WTC11 (cell line): ENCODE results near the gene GALNTL6. TPM values are rescaled to one million over a fixed set of nuclear protein-coding genes. Genes with fewer than 3 reads are reported as not detected.

Experiments
- ATAC-seq: fragments of 200-7000 bp; cut with Tn5 transposase; 2 replicates; pipeline ENCODE4 v1.10.0; 2021; ENCODE audit warnings: mild to moderate bottlenecking, moderate library complexity
- CTCF ChIA-PET: fragments of 300-600 bp; sonication (Branson Sonifier 250); formaldehyde crosslinking; loops from one replicate; lab custom pipeline; 2021; ENCODE audit warnings: antibody characterized with exemption; lab: Charles Lee
- POLR2A ChIA-PET: fragments of 350-600 bp; sonication (Branson Sonifier 250); formaldehyde crosslinking; loops from one replicate; lab custom pipeline; 2021; ENCODE audit warnings: antibody characterized with exemption; lab: Charles Lee
- DNase-seq: peaks from one replicate; pipeline ENCODE4 v3.0.0; 2021; ENCODE audit warnings: low spot score
- H3K27ac Mint-ChIP-seq: 2 replicates; pipeline ENCODE4 v1.8.0; 2021; ENCODE audit warnings: mixed read lengths
- H3K27me3 Mint-ChIP-seq: 2 replicates; pipeline ENCODE4 v1.8.0; 2021; ENCODE audit warnings: low read depth, mild to moderate bottlenecking, moderate library complexity, mixed read lengths
- H3K36me3 Mint-ChIP-seq: 2 replicates; pipeline ENCODE4 v1.8.0; 2021; ENCODE audit warnings: mixed read lengths
- H3K4me1 Mint-ChIP-seq: 2 replicates; pipeline ENCODE4 v1.8.0; 2022; ENCODE audit warnings: mixed read lengths
- H3K4me3 Mint-ChIP-seq: 2 replicates; pipeline ENCODE4 v1.8.0; 2021; ENCODE audit warnings: mild to moderate bottlenecking, moderate library complexity, mixed read lengths
- H3K9me3 Mint-ChIP-seq: 2 replicates; pipeline ENCODE4 v1.8.0; 2021; ENCODE audit warnings: mixed read lengths
- EMX1 ChIP-seq: fragments of 250-450 bp; sonication (Bioruptor Pico); IDR thresholded peaks from 2 replicates; pipeline ENCODE4 v1.8.0; 2021; ENCODE audit warnings: mild to moderate bottlenecking
- ETV6 ChIP-seq: sonication (generic); formaldehyde crosslinking; IDR thresholded peaks from 2 replicates; pipeline ENCODE4 v1.8.1; 2022; ENCODE audit warnings: mild to moderate bottlenecking, missing genetic modification reagents
- FOXJ3 ChIP-seq: sonication (generic); formaldehyde crosslinking; IDR thresholded peaks from 2 replicates; pipeline ENCODE4 v1.9.0; 2021; ENCODE audit warnings: missing genetic modification reagents, mild to moderate bottlenecking, borderline replicate concordance
- FOXK1 ChIP-seq: sonication (generic); formaldehyde crosslinking; IDR thresholded peaks from 2 replicates; pipeline ENCODE4 v1.8.0; 2022; ENCODE audit warnings: mild to moderate bottlenecking, moderate library complexity, missing genetic modification reagents
- MYBL2 ChIP-seq: sonication (generic); formaldehyde crosslinking; IDR thresholded peaks from 2 replicates; pipeline ENCODE4 v1.8.1; 2023; ENCODE audit warnings: mild to moderate bottlenecking, moderate library complexity, missing genetic modification reagents
- SMAD4 ChIP-seq: sonication (generic); formaldehyde crosslinking; IDR thresholded peaks from 2 replicates; pipeline ENCODE4 v1.8.0; 2022; ENCODE audit warnings: mild to moderate bottlenecking, missing genetic modification reagents
- ZNF263 ChIP-seq: sonication (generic); formaldehyde crosslinking; IDR thresholded peaks from 2 replicates; pipeline ENCODE4 v1.8.1; 2022; ENCODE audit warnings: low read depth, mild to moderate bottlenecking, moderate library complexity, missing genetic modification reagents
- ZNF317 ChIP-seq: sonication (generic); formaldehyde crosslinking; IDR thresholded peaks from 2 replicates; pipeline ENCODE4 v1.8.1; 2023; ENCODE audit warnings: low read depth, mild to moderate bottlenecking, moderate library complexity, missing genetic modification reagents, borderline replicate concordance
- ZNF671 ChIP-seq: fragments of 250-450 bp; sonication (Bioruptor Pico); IDR thresholded peaks from 2 replicates; pipeline ENCODE4 v1.8.0; 2021; ENCODE audit warnings: mild to moderate bottlenecking
- total RNA-seq: library from RNA; stranded (reverse); gene quantifications from 3 replicates; pipeline ENCODE4 v1.2.3, GENCODE V29; 2021
- TF ChIP-seq, protein P1 (sequence below): sonication (generic); formaldehyde crosslinking; IDR thresholded peaks from 2 replicates; pipeline ENCODE4 v1.8.0; 2022; ENCODE audit warnings: missing genetic modification reagents
- TF ChIP-seq, protein P2 (sequence below): sonication (generic); formaldehyde crosslinking; IDR thresholded peaks from 2 replicates; pipeline ENCODE4 v1.8.1; 2023; ENCODE audit warnings: mild to moderate bottlenecking, missing genetic modification reagents, moderate library complexity
- TF ChIP-seq, protein P3 (sequence below): sonication (generic); formaldehyde crosslinking; IDR thresholded peaks from 2 replicates; pipeline ENCODE4 v1.8.0; 2023; ENCODE audit warnings: missing genetic modification reagents
- TF ChIP-seq, protein P4 (sequence below): sonication (generic); formaldehyde crosslinking; IDR thresholded peaks from 2 replicates; pipeline ENCODE4 v1.8.0; 2022; ENCODE audit warnings: mild to moderate bottlenecking, missing genetic modification reagents
- TF ChIP-seq, protein P5 (sequence below): sonication (generic); formaldehyde crosslinking; IDR thresholded peaks from 2 replicates; pipeline ENCODE4 v1.8.1; 2023; ENCODE audit warnings: mild to moderate bottlenecking, missing genetic modification reagents, moderate library complexity

Gene GALNTL6
- total RNA-seq, 1 experiment from 2014 or later, result 0.24 TPM

DNA sequence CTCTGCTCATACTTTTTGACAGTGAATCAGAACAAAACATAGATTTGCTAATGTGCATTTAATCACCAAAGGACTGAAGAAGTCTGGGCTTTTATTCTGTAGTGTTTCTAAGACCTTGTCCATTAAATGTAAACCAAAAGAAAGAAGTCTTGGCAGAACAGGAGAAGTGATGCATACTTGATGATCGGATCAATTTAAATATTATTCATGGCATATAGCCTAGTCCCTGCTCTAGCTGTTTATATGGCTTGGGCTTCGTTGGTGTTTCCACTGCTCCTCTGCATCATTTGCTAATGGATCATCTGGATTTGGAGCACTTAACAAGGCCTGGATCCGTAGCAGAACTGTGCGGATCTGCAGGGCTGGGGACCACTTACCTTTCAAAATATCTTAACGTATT, 566.6 kb downstream of the GALNTL6 start:
- H3K36me3 Mint-ChIP-seq, result peaks cover 4% of the 10 kb centered on the region
- POLR2A ChIA-PET, result no interaction called here

DNA sequence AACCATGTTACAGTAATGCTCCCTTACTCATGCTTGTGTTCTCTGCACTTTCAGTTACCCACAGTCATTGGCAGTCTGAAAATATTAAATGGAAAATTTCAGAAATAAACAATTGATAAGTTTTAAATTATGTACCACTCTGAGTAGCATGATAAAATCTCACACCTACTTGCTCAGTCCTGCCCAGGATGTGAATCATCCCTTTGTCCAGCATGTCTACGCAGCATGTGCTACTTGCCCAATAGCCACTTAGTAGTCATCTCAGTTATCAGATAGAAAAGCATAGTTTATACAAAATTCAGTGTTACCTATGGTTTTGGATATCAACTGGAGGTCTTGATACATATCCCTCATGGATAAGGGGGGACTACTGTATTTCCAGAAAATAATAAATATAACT, 577.1 kb downstream of the GALNTL6 start:
- H3K4me3 Mint-ChIP-seq, result no peak overlapping the region
- no peak overlapping the region for H3K27ac Mint-ChIP-seq
- H3K9me3 Mint-ChIP-seq, result no peaks in the 10 kb centered on the region
- H3K36me3 Mint-ChIP-seq, result no peaks in the 10 kb centered on the region
- ATAC-seq, result no peak
- H3K27me3 Mint-ChIP-seq, result no peaks in the 10 kb centered on the region
- TF ChIP-seq ZNF263 (CRISPR knock-in tag) (no peak), SMAD4 (CRISPR knock-in tag) (no peak), ZNF317 (no peak), MYBL2 (CRISPR knock-in tag) (no peak), FOXJ3 (no peak), ZNF671 (CRISPR knock-in tag) (no peak)
- TF ChIP-seq, protein P1, sequence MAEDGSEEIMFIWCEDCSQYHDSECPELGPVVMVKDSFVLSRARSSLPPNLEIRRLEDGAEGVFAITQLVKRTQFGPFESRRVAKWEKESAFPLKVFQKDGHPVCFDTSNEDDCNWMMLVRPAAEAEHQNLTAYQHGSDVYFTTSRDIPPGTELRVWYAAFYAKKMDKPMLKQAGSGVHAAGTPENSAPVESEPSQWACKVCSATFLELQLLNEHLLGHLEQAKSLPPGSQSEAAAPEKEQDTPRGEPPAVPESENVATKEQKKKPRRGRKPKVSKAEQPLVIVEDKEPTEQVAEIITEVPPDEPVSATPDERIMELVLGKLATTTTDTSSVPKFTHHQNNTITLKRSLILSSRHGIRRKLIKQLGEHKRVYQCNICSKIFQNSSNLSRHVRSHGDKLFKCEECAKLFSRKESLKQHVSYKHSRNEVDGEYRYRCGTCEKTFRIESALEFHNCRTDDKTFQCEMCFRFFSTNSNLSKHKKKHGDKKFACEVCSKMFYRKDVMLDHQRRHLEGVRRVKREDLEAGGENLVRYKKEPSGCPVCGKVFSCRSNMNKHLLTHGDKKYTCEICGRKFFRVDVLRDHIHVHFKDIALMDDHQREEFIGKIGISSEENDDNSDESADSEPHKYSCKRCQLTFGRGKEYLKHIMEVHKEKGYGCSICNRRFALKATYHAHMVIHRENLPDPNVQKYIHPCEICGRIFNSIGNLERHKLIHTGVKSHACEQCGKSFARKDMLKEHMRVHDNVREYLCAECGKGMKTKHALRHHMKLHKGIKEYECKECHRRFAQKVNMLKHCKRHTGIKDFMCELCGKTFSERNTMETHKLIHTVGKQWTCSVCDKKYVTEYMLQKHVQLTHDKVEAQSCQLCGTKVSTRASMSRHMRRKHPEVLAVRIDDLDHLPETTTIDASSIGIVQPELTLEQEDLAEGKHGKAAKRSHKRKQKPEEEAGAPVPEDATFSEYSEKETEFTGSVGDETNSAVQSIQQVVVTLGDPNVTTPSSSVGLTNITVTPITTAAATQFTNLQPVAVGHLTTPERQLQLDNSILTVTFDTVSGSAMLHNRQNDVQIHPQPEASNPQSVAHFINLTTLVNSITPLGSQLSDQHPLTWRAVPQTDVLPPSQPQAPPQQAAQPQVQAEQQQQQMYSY, result no peak
- TF ChIP-seq, protein P2, sequence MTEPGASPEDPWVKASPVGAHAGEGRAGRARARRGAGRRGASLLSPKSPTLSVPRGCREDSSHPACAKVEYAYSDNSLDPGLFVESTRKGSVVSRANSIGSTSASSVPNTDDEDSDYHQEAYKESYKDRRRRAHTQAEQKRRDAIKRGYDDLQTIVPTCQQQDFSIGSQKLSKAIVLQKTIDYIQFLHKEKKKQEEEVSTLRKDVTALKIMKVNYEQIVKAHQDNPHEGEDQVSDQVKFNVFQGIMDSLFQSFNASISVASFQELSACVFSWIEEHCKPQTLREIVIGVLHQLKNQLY (CRISPR knock-in tag), result no peak
- TF ChIP-seq, all 79 proteins: peak for 0
- H3K4me1 Mint-ChIP-seq, result no peaks in the 10 kb centered on the region
- DNase-seq, result no peak
- ChIA-PET CTCF (no interaction called here), POLR2A (no interaction called here)

More for the DNA sequence above, 566.6 kb downstream of the GALNTL6 start:
- Mint-ChIP-seq H3K4me3 (no peak overlapping the region), H3K9me3 (peaks cover 20% of the 10 kb centered on the region), H3K4me1 (no peaks in the 10 kb centered on the region), H3K27me3 (no peaks in the 10 kb centered on the region; the same call in 1 of the 2 replicates), H3K27ac (no peak overlapping the region)
- DNase-seq (no peak), ATAC-seq (no peak)
- TF ChIP-seq EMX1 (no peak), FOXK1 (CRISPR knock-in tag) (no peak)
- TF ChIP-seq, protein P3, sequence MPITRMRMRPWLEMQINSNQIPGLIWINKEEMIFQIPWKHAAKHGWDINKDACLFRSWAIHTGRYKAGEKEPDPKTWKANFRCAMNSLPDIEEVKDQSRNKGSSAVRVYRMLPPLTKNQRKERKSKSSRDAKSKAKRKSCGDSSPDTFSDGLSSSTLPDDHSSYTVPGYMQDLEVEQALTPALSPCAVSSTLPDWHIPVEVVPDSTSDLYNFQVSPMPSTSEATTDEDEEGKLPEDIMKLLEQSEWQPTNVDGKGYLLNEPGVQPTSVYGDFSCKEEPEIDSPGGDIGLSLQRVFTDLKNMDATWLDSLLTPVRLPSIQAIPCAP, result no peak
- TF ChIP-seq, protein P4, sequence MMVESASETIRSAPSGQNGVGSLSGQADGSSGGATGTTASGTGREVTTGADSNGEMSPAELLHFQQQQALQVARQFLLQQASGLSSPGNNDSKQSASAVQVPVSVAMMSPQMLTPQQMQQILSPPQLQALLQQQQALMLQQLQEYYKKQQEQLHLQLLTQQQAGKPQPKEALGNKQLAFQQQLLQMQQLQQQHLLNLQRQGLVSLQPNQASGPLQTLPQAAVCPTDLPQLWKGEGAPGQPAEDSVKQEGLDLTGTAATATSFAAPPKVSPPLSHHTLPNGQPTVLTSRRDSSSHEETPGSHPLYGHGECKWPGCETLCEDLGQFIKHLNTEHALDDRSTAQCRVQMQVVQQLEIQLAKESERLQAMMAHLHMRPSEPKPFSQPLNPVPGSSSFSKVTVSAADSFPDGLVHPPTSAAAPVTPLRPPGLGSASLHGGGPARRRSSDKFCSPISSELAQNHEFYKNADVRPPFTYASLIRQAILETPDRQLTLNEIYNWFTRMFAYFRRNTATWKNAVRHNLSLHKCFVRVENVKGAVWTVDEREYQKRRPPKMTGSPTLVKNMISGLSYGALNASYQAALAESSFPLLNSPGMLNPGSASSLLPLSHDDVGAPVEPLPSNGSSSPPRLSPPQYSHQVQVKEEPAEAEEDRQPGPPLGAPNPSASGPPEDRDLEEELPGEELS (CRISPR knock-in tag), result no peak
- CTCF ChIA-PET, result no interaction called here

DNA sequence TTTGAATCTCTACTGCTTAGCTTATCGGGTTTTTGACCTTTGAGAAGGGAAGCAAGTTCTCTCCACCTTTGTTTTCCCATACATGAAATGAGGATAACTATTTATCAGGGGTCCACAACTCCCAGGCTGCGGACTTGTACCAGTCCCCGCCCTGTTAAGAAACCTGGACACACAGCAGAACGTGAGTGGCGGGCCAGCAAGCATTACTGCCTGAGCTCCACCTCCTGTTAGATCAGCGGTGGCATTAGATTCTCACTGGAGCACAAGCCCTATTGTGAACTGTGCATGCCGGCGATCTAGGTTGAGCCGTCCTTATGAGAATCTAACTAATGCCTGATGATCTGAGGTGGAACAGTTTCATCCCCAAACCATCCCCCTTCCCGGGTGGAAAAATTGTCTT, 579.5 kb downstream of the GALNTL6 start:
- H3K4me3 Mint-ChIP-seq, result no peak overlapping the region
- no peak for DNase-seq
- no peaks in the 10 kb centered on the region for H3K4me1 Mint-ChIP-seq
- TF ChIP-seq, protein P5, sequence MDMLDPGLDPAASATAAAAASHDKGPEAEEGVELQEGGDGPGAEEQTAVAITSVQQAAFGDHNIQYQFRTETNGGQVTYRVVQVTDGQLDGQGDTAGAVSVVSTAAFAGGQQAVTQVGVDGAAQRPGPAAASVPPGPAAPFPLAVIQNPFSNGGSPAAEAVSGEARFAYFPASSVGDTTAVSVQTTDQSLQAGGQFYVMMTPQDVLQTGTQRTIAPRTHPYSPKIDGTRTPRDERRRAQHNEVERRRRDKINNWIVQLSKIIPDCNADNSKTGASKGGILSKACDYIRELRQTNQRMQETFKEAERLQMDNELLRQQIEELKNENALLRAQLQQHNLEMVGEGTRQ (CRISPR knock-in tag), result no peak
- TF ChIP-seq ETV6 (CRISPR knock-in tag), result no peak
- TF ChIP-seq, all 79 proteins: peak for 0
- no peaks in the 10 kb centered on the region for H3K27me3 Mint-ChIP-seq
- no peaks in the 10 kb centered on the region for H3K9me3 Mint-ChIP-seq
- no peak for ATAC-seq
- CTCF ChIA-PET, result no interaction called here
- no peaks in the 10 kb centered on the region for H3K36me3 Mint-ChIP-seq
- no peak overlapping the region for H3K27ac Mint-ChIP-seq
- POLR2A ChIA-PET, result no interaction called here
